ENCODE measurements around the gene NFX1.
"Not testable (repeated sequence)": the region's sequence is repeated elsewhere in the genome, so short reads cannot be mapped to it uniquely, and the experiment has no call there.

Gene NFX1

DNA sequence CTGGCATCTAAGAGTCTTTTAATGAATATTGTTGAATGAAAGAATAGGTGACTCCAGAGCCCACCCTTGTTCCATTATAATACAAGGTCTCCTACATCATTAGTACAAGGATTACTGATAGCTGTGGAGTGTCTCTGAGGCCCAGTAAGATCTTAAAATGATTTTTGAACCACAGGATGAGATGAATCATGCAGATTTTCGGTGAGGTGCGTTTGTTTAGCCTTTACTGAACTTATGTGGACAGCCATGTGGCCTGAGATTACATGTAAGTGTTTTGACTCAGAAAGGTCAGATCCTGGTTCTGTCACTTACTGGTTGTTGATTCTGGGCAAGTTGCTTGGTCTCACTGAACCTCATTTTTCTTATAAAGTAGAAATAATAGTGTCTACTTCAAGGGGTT lies 21.6 kb downstream of the NFX1 start:
- no peak for DNase-seq

DNA sequence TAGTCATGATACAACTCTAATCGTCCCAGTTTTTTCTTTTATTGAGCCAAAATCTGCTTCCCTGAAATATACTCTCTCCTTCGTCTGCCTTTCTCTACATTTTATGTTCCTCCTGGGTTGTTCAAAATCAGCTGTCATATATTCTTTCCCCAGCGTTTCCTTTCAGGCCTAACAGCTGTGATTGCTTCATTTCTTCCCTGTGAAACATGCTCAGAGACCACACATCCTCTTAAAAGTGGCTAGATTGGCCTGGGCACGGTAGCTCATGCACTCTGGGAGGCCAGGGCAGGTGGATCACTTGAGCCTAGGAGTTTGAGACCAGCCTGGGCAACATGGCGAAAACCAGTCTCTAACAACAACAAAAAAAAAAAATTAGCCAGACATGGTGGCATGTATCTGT lies 25.1 kb downstream of the NFX1 start:
- no peak for DNase-seq

DNA sequence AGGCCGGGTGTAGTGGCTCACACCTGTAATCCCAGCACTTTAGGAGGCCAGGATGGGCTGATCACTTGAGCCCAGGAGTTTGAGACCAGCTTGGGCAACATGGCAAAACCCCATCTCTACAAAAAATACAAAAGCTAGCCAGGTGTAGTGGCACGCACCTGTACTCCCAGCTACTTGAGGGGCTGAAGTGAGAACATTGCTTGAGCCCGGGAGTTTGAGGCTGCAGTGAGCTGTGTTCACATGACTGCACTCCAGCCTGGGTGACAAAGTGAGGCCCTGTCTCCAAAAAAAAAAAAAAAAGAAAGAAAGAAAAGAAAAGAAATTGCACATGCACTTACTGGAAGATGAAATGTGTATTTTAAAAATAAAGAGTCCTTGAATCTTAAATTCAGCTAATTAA lies 26.8 kb downstream of the NFX1 start:
- not testable (repeated sequence) for DNase-seq

DNA sequence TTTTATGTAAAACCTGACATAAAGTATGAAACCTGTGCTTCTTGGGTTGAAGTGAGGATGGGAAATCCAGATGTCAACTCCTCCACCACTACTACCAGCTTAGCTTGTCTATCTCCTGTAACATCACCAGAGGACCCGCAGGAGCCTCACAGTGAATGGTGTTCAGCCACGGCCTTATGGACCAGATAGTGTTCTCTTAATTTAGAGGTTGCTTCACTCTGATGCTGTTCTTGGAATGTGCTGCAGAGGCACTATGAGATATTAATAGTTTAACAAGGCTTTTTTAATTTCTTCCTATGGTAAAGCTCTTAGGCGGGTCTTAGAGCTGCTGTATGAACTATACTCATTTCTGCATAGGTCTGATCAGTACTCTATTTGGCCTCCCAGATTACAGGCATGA lies 27.9 kb downstream of the NFX1 start:
- DNase-seq = no peak

DNA sequence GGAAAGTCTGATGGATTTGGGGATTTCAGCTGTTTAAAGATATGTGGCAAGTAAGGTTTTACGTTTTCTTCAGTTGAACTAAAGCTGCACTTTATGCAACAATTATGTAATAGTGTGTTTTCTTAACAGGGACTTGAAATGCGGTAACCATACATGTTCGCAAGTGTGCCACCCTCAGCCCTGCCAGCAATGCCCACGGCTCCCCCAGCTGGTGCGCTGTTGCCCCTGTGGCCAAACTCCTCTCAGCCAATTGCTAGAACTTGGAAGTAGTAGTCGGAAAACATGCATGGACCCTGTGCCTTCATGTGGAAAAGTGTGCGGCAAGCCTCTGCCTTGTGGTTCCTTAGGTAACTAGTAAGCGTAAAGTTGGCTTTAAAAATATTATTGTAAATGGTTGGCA lies 28.5 kb downstream of the NFX1 start:
- DNase-seq = no peak

DNA sequence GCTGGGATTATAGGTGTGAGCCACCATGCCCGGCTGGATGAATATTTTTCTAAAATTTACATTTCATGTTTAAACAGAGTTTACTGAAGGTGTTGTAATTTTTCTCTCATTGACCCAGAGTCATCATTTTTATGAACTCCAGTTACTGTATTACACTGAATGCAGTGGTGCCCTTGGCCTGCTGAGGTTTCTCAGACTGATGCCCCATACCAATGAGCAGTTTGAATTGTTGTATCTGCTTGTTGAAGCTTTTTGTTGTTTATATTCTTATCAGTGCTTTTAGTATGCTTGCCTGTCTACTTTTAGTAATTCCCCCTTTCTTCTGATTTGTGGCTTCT lies 29.9 kb downstream of the NFX1 start:
- DNase-seq = no peak

DNA sequence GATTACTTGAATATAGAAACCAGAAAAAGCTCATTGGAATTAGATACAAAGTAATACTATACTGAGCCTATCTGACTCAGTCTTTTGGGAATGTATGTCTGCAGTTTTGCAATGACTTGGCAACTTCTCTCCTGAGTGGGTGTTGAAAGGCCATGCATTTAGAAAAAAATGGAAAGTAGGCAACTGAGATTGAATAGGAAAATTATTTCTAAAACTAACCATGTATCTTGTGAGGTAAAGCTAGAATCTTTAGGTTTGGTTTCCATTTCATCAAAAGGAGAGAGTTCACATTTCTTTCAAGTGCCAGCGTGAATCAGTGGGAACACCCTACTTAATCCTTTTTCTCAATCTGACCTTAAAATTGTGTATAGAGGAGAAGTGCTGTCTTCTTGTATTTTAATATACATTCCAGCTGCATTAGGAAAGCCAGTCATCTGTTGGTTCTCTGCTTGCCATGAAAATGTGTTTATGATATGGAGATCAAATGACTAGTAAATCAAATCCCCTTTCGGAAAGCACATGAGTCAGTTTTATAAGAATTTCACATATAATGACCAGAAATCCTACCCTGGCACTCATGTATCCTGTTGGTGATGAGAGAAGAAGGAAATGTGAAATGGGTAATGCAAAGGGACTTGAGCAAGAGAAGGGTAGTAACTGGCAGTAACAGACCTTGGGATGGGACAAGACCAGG lies 30.4 kb downstream of the NFX1 start:
- DNase-seq = no peak

DNA sequence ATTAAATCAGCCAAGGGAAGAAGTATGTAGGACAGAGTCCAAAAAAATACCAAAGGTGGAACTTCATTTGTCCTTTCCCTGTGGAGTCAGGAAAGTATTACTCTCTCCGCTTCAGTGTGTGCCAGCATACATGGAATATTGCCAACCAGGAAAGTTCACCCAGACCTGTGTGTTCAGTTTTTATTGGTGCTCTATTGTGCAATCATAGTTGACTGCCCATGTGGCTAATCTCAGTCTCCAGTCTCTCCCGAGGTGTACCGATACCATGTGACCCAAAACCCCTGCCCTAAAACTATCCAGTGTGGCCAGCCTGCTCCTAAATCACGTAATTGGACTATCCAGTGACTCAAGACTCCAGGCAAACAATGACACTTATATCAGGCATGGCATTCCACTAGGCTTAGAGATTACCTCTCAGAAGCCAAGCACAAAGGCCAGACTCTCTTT lies 38.8 kb downstream of the NFX1 start:
- DNase-seq = no peak

DNA sequence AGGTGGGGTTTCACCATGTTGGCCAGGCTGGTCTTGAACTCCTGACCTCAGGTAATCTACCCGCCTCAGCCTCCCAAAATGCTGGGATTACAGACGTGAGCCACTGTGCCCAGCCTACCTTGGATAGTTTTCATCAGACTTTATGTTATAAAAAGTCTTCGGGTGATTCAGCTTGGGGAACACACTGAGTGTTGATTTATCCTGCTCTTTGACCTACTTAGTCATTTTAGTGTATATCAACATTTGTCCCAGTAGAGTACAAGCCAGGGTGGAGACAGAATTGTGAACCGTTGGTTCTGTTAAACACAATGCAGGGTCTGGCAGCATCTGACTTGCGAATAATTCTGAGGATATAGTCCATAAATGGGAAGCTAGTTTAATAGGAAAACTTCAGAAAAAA lies 39.7 kb downstream of the NFX1 start:
- DNase-seq = no peak

DNA sequence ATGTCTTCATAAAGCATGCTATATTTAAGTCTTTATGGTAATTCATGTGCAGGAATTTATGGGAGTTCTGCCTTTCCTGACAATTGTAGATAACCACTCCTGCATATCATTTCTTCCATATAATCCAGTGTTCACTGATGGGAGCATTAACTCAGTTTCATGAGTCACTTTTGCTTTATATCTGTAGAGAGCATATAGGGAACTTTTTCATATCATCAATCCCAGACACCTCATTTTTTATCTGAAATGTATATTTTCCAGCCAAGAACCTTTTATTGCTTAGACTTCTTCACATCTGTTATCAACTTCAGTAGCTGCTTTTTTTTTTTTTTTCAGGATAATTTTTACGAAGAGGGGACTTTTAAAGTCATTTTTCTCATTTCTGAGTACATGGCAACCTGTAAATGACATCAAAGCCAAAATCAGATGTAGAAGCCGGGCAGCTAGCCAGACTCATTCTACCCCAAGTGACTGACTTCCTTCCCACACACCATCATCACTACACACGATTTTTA lies 41.1 kb downstream of the NFX1 start:
- DNase-seq = no peak

DNA sequence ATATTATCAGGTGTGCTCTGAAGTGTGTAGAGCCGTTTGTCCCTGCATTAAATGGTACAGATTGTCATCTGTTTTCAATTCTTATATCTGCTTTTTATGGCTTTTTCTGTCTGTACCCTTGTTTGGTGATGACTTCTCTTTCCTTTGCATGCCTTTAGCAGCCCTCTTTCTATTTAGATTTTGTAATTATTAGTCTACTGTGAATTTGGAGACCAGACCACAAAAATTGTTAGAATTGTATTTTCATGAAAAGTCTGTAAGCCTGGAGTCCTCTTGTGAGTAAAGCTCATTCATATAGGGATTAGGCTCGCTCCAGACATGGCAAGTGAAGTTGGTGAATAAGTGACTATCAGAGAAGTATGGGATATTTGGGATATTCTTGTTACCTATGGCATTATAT lies 41.7 kb downstream of the NFX1 start:
- no peak for DNase-seq

DNA sequence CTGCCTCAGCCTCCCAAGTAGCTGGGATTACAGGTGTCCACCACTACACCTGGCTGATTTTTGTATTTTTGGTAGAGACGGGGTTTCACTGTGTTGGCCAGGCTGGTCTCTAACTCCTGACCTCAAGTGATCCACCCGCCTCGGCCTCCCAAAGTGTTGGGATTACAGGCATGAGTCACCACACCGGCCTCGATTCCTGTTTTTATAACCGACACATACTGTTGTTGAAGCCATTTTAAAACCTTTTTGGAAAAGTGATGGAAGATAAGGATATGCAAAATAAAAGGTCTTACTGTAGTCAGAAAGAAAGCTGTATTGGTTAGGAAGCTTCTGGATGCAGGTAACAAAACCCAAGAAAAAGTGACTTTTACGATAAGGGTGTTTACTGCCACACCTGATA lies 42.6 kb downstream of the NFX1 start:
- DNase-seq = not testable (repeated sequence)

DNA sequence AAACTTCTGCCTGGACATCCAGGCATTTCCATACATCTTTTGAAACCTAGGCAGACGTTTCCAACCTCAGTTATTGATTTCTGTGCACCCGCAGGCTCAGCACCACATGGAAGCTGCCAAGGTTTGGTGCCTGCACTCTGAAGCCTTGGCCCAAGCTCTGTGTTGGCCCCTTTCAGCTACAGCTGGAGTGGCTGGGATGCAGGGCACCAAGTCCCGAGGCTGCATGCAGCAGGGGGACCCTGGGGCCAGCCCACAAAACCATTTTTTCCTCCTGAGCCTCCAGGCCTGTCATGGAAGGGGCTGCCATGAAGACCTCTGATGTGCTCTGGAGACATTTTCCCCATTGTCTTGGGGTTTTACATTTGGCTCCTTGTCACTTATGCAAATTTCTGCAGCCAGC lies 49.9 kb downstream of the NFX1 start:
- DNase-seq = no peak

DNA sequence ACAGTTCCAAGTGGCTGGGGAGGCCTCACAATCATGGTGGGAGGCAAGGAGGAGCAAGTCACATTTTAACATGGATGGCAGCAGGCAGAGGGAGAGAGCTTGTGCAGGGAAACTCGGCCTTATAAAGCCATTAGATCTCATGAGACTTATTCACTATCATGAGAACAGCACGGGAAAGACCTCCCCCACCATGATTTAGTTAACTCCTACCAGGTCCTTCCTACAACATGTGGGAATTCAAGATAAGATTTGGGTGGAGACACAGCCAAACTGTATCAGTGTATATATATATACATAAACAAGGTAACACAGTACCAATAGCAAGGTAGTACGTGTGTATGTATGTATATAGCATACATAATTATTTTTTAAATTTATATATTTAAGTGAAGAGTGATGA lies 50.9 kb downstream of the NFX1 start:
- no peak for DNase-seq

DNA sequence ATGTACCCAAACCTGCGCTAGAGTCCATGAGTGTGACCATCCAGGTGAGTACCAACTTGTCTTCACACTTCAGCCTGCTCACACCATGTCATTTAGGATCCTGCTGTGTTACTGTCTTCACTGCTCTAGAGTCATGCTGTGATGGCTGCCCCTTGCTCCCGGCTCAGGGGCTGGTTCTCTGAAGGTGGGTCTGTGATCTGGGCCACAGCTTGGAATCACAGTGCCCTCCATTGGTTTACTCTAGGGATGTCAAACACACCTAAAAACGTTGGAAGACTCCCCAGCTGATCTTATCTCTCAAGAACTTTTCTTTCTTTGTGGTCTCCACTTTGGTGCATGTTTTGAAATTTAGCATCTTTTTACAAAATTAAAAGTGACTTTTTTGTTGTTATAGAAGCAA lies 53.8 kb downstream of the NFX1 start:
- no peak for DNase-seq

DNA sequence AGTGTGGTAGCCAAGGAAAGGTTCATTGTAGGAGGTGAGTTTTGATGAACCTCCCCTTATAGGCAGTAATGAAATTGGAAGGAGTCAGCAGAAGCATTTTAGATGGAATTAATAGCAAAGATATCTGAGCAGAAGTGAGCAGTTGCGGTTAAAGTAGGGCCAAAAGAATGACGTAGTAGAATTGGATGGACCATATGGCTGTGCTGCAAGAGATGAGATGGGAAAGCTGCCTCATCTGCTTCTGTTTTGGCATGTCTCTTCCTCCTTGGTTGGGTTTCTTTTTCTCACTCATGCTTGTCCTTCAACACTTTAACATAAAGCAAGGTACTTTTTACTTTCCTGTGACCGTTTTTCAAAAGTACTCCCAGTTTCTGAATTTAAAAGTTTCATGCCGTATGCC lies 56.2 kb downstream of the NFX1 start:
- no peak for DNase-seq

DNA sequence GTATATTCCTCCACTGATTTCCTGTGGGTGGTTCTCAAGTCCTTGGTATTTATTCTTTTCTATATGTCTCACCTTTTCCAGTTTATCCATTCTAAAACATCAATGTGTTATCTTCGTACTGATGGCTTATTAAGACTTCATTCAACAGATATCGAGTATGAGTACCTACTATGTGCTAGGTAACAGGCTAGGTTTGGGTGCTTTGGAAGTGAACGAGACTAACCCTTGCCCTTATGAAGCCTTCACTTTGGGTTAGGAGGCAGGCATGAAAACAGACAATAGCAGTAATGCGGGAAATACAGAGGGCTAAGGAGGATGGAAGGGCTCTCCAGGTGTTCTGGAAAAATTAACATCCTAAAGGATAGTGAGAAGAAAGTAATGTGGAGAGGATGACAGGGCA lies 58.7 kb downstream of the NFX1 start:
- no peak for DNase-seq

DNA sequence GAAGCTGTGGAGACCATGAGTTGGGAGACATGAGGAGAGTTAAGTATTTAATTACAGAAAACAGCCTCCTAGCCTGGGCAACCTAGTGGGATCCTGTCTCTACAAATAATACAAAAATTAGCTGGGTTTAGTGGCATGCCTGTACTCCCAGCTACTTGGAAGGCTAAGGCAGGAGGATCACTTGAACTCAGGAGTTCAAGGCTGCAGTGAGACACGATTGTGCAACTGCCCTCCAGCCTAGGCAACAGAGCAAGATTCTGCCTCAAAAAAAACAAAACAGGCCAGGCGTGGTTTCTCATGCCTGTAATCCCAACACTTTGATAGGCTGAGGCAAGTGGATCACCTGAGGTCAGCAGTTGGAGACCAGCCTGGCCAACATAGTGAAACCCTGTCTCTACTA lies 59.4 kb downstream of the NFX1 start:
- no peak for DNase-seq

DNA sequence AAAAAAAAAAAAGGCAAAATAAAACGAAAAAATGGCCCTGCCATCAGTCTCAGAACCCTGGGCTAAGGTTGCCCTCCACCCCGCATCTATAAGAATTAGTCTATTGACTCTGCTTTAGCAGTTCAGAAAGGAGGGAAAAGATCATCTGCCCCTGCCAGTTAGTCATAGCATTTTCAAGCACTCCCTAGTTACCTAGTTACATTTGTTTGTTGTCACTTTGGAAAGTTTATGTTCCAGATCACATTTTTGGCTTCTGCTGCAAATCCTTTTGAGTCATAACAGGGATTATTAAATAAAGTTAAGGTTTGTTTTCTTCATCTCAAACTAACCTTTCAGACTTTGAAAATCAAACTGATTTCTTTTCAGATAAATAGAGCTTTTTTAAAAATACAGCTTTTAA lies 60.0 kb downstream of the NFX1 start:
- DNase-seq = no peak

DNA sequence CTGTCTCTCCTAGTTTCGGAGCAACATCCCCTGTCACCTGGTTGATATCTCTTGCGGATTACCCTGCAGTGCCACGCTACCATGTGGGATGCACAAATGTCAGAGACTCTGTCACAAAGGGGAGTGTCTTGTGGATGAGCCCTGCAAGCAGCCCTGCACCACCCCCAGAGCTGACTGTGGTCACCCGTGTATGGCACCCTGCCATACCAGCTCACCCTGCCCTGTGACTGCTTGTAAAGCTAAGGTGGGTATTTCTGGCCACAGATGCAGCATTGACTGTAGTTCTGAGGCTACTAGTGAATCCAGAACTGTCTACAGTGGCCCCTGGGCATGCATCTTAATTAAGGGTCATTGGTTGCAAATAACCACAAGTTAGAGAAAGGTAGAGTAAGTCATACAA lies 61.2 kb downstream of the NFX1 start:
- DNase-seq = no peak

DNA sequence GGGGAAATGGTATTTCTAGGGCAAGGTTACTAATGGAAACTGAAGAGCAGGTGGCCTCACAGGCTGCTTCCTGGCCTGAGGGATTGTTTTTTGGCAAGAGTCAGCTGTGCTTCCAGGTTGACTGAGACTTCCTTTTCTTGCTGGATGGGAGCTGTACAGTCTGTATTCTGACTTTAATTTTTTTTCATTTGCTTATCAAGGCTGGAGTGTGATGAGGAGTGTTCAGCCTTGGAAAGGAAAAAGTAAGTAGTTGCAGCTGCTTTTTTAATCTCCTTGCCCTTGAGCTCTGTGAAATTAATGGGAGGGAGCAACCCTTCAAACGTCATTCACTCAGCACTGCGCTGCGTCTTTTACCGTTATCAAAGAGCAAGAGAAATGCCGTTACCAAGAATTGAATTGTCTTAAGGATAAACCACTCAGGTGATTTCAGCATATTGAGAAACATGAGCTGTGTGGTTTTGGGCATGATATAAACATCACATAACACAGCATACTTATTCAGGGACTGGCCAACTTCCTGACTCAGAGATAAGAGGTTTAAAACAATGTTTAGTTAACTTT lies 64.4 kb downstream of the NFX1 start:
- DNase-seq = no peak

DNA sequence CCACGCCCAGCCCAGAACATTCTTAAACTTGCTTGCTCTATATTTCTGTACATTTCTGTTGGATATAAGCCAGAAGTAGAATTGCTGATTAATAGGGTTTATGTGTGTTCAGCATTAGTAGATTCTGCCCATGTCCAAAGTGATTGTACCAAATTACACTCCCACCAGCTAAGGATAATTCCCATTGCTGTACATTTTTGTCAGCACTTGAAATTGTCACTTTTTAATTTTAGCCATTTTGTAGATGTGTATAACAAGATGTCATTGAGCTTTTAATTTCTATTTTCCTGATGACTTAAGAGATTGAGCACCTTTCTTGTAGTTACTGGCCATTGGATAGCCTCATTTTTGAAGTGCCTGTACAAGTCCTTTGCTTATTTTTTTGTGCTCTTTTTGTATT lies 65.6 kb downstream of the NFX1 start:
- DNase-seq = no peak

DNA sequence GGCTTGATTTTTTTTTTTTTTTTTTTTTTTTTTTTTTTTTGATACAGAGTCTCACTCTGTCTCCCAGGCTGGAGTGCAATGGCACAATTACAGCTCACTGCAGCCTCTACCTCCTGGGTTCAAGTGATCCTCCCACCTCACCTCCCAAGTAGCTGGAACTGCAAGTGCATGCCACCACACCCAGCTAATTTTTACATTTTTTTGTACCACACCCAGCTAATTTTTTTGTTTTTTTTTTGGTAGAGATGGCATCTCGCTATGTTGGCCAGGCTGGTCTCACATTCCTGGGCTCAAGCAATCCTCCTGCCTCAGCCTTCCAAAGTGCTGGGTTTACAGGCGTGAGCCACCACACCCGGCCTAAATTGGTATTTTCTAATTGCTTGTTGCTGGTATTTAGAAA lies 68.3 kb downstream of the NFX1 start:
- not testable (repeated sequence) for DNase-seq

DNA sequence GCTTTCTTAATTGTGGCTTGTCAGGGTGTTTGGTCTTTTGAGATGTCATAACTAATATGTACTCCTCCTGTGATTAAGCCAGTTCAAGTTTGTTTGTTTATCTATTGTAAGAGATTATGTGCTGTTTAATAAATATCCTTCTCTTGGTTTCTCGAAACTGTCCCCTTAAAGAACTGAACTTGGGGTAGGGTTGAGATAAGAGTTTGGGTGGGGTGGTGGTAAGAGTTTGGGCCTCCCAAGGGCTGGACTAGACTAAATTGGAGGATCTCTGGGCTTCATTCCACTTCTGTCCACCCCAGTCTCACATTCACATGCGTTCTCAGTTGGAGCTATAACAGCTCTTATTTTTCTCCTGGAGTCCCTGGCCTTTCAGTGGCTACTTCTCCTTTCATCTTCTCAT lies 73.8 kb downstream of the NFX1 start:
- no peak for DNase-seq

DNA sequence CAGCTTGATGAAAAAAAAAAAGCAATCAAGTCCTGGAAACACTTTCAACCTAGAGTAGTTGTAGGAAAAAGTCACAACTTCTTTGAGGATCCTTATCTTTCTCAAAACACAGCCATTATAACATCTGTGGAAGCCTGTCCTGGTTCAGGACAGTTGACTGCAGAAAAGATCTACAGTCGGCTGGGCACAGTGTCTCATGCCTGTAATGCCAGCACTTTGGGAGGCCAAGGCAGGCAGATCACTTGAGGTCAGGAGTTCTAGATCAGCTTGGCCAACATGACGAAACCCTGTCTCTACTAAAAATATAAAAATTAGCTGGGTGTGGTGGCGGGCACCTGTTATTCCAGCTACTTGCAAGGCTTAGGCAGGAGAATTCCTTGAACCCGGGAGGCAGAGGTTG lies 74.5 kb downstream of the NFX1 start:
- DNase-seq = not testable (repeated sequence)
